Skin epidermis (tissue), 12 donors: ENCODE data around the gene SPATS1.
"Not testable (repeated sequence)": the region's sequence is repeated elsewhere in the genome, so short reads cannot be mapped to it uniquely, and the experiment has no call there.

Source experiments
- H3K27ac ChIP-seq, 21 experiments: fragments of 200-600 bp; sonication (generic) in 11 of 21; one replicate each; pipeline ENCODE4 v1.5.0; 2020; ENCODE audit warnings: mild to moderate bottlenecking in 3 of 21, inconsistent platforms in 2 of 21, moderate library complexity in 2 of 21
- H3K4me3 ChIP-seq, 7 experiments: fragments of 200-600 bp; sonication (generic) in 2 of 7; one replicate each; pipeline ENCODE4 v1.5.0; 2020; ENCODE audit warnings: inconsistent platforms in 2 of 7, mild to moderate bottlenecking in 2 of 7, moderate library complexity in 1 of 7

Gene SPATS1

GRCh38 chr6:44309631-44310030 is 32.8 kb upstream of the SPATS1 start:
- no peak overlapping the region for H3K27ac ChIP-seq
- H3K4me3 ChIP-seq = no peak overlapping the region

- Histone ChIP-seq H3K4me3 (no peak overlapping the region), H3K27ac (no peak overlapping the region)
These were observed 32.2 kb upstream of the SPATS1 start for GRCh38 chr6:44310241-44310640.

DNA sequence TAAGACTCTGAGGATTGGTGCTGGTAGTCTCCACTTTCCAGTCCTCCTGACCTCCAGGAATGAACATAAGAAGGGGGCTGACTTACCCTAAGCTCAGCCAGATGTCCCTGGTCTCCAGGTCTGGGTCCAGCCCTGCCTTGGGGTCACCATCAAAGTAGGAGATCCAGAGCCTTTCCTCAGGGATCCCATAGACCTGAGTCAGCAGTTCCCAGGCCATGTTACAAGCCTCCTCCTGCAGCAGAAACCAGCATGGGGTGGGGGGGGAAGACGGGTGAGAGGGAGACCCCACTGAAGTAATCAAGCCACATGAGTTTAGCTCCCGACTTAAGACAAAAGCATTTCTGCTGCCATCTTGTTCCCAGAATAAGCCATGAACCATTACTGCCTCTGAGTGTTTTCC is 31.1 kb upstream of the SPATS1 start:
- Histone ChIP-seq H3K4me3 (no peak overlapping the region), H3K27ac (peak overlapping the region in 1 of 21 experiments; percentile 26)

DNA sequence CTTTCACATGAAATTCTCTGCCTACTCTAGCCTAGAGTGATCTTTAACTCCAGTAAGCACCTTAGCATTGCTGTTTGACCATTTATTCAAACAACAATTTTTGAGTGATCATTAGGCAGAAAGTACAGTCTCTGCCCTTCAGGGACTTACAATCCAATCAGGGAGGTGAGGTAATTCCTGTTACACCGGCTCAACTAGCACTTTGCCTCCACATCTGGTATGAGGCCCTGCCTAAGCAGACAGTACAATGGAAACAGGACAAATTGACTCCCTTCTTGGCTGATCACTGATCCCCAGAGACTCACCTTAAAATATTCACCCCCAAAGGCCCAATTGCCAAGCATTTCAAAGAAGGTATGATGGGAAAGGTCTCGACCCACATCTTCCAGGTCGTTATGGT is 30.7 kb upstream of the SPATS1 start:
- peak overlapping the region in 3 of 21 experiments; percentile 60 to 88 (median 88) for H3K27ac ChIP-seq
- H3K4me3 ChIP-seq = no peak overlapping the region

- Histone ChIP-seq H3K4me3 (peak within 1 kb of the TSS; percentile 68 to 93 (median 80)), H3K27ac (peak within 1 kb of the TSS; percentile 55 to 94 (median 85))
These were observed 29.3 kb upstream of the SPATS1 start, which contains the start of gene AARS2 for GRCh38 chr6:44312901-44313788. Gene AARS2 (minus strand): TSS chr6:44313347. CDS start chr6:44313323, 24 bp downstream.

DNA sequence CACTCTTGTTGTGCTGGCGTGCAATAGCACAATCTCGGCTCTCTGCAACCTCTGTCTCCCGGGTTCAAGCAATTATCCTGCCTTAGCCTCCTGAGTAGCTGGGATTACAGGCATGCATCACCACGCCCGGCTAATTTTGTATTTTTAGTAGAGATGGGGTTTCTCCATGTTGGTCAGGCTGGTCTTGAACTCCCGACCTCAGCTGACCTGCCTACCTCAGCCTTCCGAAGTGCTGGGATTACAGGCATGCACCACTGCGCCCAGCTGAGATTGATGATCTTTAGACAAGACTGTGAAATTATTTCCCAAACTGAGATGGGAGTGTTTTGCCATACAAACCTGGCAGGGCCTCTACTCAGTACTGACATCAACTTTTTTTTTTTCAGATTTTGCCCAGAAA is 27.8 kb upstream of the SPATS1 start:
- not testable (repeated sequence) for H3K27ac ChIP-seq

GRCh38 chr6:44315516-44315915 is 26.9 kb upstream of the SPATS1 start:
- Histone ChIP-seq H3K4me3 (no peak overlapping the region), H3K27ac (no peak overlapping the region)

More for the DNA sequence above, 27.8 kb upstream of the SPATS1 start:
- not testable (repeated sequence) for H3K4me3 ChIP-seq

GRCh38 chr6:44315951-44316350 is 26.5 kb upstream of the SPATS1 start:
- Histone ChIP-seq H3K4me3 (no peak overlapping the region), H3K27ac (no peak overlapping the region)

GRCh38 chr6:44316481-44316880 is 26.0 kb upstream of the SPATS1 start:
- no peak overlapping the region for H3K4me3 ChIP-seq
- H3K27ac ChIP-seq = no peak overlapping the region

DNA sequence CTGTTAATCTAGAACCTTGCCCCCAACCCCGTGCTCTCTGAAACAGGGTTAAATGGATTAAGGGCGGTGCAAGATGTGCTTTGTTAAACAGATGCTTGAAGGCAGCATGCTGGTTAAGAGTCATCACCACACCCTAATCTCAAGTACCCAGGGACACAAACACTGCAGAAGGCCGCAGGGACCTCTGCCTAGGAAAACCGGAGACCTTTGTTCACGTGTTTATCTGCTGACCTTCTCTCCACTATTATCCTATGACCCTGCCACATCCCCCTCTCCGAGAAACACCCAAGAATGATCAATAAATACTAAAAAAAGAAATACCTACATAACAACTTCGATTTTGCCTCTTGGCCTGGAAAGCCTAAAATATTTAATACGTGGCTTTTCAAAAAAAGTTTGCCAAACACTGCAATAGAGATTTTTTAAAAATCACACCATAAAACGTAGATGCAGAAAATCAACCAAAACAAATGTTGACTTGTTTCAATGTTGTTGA is 25.3 kb upstream of the SPATS1 start:
- not testable (repeated sequence) for H3K27ac ChIP-seq, H3K4me3 ChIP-seq

DNA sequence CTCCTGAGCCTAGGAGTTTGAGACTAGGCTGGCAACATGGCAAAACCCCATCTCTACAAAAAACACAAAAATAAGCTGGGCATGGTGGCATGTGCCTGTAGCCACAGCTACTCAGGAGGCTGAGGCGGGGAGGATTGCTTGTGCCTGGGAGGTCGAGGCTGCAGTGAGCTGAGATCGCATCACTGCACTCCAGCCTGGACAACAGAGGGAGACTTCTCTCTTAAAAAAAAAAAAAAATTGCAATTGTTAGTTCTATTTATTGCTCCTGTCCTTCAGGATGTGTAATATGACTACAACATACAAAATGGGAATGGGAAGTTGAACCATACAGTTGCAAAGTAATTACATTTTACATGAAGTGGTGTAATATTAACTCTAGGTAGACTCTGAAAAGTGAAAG is 21.2 kb upstream of the SPATS1 start:
- H3K27ac ChIP-seq = no peak overlapping the region
- no peak overlapping the region for H3K4me3 ChIP-seq

DNA sequence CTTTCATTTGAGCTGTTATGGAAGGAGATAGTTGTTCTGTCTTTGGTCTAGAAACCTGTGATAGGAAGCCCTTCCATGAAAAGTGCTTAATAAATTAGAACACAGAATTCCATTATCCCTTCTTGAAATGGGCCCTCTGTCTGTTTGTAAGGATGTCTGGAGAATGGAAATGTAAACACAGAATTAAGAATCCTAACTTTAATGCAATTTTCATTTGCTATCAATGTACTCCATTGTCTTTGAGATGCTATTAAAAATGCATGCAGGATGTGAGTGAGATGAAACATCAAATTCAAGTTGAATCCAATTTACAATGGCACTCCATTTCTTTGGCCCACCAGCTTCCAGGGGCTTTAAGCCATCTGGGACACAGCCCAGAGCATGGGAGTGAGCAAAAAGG is 15.4 kb upstream of the SPATS1 start:
- no peak overlapping the region for H3K27ac ChIP-seq
- H3K4me3 ChIP-seq = no peak overlapping the region

- no peak overlapping the region for H3K27ac ChIP-seq
- no peak overlapping the region for H3K4me3 ChIP-seq
These were observed 14.7 kb upstream of the SPATS1 start for GRCh38 chr6:44327760-44328159.

DNA sequence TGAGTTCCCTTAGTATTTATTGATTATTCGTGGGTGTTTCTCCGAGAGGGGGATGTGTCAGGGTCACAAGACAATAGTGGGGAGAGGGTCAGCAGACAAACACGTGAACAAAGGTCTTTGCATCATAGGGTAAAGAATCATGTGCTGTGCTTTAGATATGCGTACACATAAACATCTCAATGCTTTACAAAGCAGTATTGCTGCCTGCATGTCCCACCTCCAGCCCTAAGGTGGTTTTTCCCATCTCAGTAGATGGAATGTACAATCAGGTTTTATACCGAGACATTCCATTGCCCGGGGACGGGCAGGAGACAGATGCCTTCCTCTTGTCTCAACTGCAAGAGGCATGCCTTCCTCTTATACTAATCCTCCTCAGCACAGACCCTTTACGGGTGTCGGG is 14.2 kb upstream of the SPATS1 start:
- not testable (repeated sequence) for H3K27ac ChIP-seq, H3K4me3 ChIP-seq

GRCh38 chr6:44329858-44330257 is 12.6 kb upstream of the SPATS1 start:
- Histone ChIP-seq H3K27ac (no peak overlapping the region), H3K4me3 (no peak overlapping the region)

DNA sequence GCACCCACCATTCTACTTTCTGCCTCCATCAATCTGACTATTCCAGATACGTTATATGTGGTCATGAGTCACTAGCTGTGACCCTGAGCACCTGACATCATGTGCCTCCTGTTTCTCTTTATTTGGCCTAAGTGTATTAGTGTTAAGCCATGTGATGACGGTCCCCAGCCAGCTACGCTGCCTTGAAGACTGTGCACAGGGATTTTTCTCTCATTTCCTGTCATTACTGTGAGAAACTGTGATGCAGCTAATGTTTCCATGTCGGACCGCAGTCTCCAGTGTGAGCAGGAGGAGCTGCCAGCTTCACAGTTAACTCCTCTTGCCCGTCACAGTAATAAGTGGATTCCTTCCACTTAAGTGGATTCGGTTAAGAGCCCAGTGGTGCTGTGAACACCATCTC is 9.9 kb upstream of the SPATS1 start:
- H3K4me3 ChIP-seq = no peak overlapping the region
- peak overlapping the region in 5 of 21 experiments; percentile 6 to 60 (median 18) for H3K27ac ChIP-seq

DNA sequence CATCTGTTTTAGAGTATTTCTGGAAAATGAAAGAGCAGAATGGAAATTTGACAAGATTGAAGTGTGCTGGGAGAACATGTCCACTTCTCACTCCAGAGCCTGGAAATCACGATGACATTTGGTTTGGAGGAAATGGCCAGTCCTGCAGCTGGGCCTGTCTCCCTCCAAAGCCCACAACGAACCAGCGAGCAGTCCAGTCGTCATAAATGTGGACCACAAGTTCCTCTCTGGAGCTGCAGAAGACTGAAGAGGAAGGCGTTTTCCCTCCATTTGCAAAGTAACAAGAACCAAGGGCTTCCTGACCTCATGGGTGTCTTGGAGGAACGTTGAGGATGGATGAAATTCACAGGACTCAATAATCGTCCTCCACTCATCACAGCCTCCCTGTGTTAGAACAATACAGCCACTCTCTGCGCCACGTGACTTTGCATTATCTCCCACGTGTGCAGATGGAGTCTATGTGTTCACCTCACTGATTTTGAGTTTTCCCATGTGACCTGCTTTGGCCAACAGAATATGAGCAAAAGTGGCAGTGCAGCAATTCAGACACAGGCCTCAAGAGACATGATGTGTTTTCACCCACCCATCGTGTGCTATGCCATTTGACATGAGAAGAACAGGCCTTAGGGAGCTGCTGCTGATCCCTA is 9.1 kb upstream of the SPATS1 start:
- Histone ChIP-seq H3K4me3 (no peak overlapping the region), H3K27ac (peak overlapping the region in 2 of 21 experiments; percentile 18 to 60)

DNA sequence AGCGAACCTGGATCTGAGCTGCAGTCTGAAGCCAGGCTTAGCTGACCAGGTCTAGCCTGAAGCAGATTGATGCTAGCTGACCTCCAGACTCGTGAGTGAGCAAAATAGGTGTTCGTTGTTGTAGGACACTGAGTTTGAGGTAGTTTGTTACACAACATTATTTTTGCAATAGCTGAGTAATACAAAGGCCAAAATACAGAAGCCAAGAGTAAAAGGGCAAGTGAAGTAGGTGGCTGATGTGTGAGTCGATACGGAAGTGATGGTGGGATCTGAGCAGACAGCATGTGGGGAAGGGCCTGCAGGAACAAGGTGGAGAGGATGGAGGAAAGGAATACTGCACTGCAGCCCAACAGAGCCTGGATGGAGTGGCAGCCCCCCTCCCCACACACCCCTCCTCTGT is 8.5 kb upstream of the SPATS1 start:
- Histone ChIP-seq H3K27ac (no peak overlapping the region), H3K4me3 (no peak overlapping the region)

GRCh38 chr6:44335631-44336030 is 6.8 kb upstream of the SPATS1 start:
- Histone ChIP-seq H3K27ac (no peak overlapping the region), H3K4me3 (no peak overlapping the region)

DNA sequence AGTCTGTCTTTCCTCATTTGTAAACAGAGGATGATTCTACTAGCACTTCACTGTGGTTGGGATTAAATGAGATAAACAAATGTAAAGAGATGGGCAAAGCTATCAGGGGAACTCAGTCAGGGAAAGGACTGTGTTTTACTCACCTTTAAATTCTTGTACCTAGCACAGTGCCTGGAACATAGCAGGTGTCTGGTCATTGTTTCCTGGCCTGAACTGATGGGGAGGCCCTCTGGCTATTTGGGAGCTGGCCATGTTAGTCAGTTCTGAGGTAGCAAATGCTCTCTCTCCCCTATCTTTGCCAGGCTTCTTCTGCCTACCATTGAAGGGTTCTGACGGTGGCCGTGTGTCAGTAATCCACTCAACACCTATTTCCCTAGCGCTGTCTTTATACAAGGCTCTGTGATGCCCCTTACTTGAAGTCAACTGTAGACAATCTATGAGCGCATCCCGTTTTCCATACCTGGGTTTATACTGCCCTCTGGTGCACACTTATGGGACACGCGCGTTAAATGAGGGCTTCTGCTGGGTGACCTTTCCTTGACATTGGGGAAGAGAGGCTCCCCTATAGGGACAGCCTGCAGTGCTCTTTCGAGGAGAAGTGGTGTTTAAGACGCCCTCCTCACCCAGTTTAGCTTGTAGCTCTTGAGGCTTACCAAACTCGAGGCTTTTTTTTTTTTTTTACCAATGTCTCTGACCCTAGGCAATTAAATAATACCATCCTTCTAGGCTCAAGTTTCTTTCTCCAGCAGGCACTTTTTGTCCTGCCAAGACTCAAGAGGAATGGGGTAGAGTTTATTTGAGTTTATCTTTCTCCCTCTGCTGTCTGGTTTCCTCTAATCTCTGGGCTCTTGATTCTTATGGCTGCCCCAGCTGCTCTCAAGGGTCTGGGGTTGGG is 4.0 kb upstream of the SPATS1 start:
- Histone ChIP-seq H3K27ac (no peak overlapping the region), H3K4me3 (no peak overlapping the region)
